Adipocyte (in vitro differentiated cells): ENCODE results near the gene ZNF768.

Experiments
- DNase-seq: peaks from one replicate; pipeline ENCODE4 v3.0.0-alpha.2; 2015; ENCODE audit warnings: low read depth
- H3K27me3 ChIP-seq: replicated peaks from 2 replicates; pipeline ENCODE4 v1.7.0; 2013; ENCODE audit warnings: mild to moderate bottlenecking, low read length, moderate library complexity; ENCODE audit not compliant: control insufficient read depth, insufficient read depth
- H3K36me3 ChIP-seq: 2 replicates; pipeline ENCODE4 v1.7.0; 2013; ENCODE audit warnings: low read length, mild to moderate bottlenecking, moderate library complexity; ENCODE audit not compliant: control insufficient read depth, insufficient read depth, severe bottlenecking
- H3K4me1 ChIP-seq: 2 replicates; pipeline ENCODE4 v1.7.0; 2013; ENCODE audit warnings: mild to moderate bottlenecking, low read length, moderate library complexity; ENCODE audit not compliant: control insufficient read depth, insufficient read depth
- H3K4me3 ChIP-seq: 2 replicates; pipeline ENCODE4 v1.7.0; 2013; ENCODE audit warnings: mild to moderate bottlenecking, low read length, moderate library complexity
- H3K9ac ChIP-seq: 2 replicates; pipeline ENCODE4 v1.7.0; 2013; ENCODE audit warnings: mild to moderate bottlenecking, low read length, moderate library complexity
- H3K9me3 ChIP-seq: 2 replicates; pipeline ENCODE4 v1.7.0; 2013; ENCODE audit warnings: mild to moderate bottlenecking, low read length, moderate library complexity; ENCODE audit not compliant: control insufficient read depth

ZNF768 gene

GRCh38 chr16:30474684-30475083, 51.7 kb downstream of the ZNF768 start:
- Histone ChIP-seq H3K4me3 (no peak overlapping the region), H3K9ac (no peak overlapping the region), H3K4me1 (peaks cover 7% of the 10 kb centered on the region), H3K36me3 (no peaks in the 10 kb centered on the region), H3K27me3 (peaks cover 43% of the 10 kb centered on the region), H3K9me3 (peaks cover 3% of the 10 kb centered on the region)
- DNase-seq: no peak

GRCh38 chr16:30474074-30474452, 52.3 kb downstream of the ZNF768 start:
- H3K9me3 ChIP-seq: peaks cover 3% of the 10 kb centered on the region
- H3K27me3 ChIP-seq: peaks cover 40% of the 10 kb centered on the region
- no peak for DNase-seq
- H3K4me3 ChIP-seq: no peak overlapping the region
- H3K36me3 ChIP-seq: no peaks in the 10 kb centered on the region
- H3K9ac ChIP-seq: no peak overlapping the region
- H3K4me1 ChIP-seq: peaks cover 12% of the 10 kb centered on the region
